Thoracic aorta (tissue), 2 donors: ENCODE results near the gene PLEKHA8. TPM values are rescaled to one million over a fixed set of nuclear protein-coding genes. Genes with fewer than 3 reads are reported as not detected.

Experiments
- ATAC-seq: fragments of 150-250 bp; one replicate; pipeline ENCODE4 v1.8.0; 2017; ENCODE audit warnings: low read depth; ENCODE audit not compliant: insufficient number of reproducible peaks, low FRiP score
- DNase-seq: peaks from one replicate; pipeline ENCODE4 v3.0.0-alpha.2; 2020; ENCODE audit warnings: low spot score
- H3K27ac ChIP-seq, 2 donors: fragments of 200-600 bp; sonication (generic); 1 replicate in 1 of 2; 2 replicates in 1 of 2; pipeline ENCODE4 v1.5.1; 2016; ENCODE audit warnings: mild to moderate bottlenecking in 2 of 2, moderate library complexity in 2 of 2
- H3K27me3 ChIP-seq: fragments of 200-600 bp; sonication (generic); replicated peaks from 2 replicates; pipeline ENCODE4 v1.6.0; 2016; ENCODE audit warnings: mild to moderate bottlenecking; ENCODE audit not compliant: insufficient read depth
- H3K36me3 ChIP-seq: fragments of 200-600 bp; sonication (generic); one replicate; pipeline ENCODE4 v1.5.1; 2016
- H3K4me1 ChIP-seq, 2 donors: fragments of 200-600 bp; sonication (generic); 1 replicate in 1 of 2; 2 replicates in 1 of 2; pipeline versions ENCODE4 v1.5.1 to v1.6.0; 2016; ENCODE audit warnings: low read depth in 2 of 2, mild to moderate bottlenecking in 1 of 2; ENCODE audit not compliant: control insufficient read depth in 1 of 2
- H3K4me3 ChIP-seq: fragments of 200-600 bp; sonication (generic); 2 replicates; pipeline ENCODE4 v1.5.1; 2016; ENCODE audit warnings: mild to moderate bottlenecking
- H3K9me3 ChIP-seq: fragments of 200-600 bp; sonication (generic); 2 replicates; pipeline ENCODE4 v1.5.1; 2016
- total RNA-seq, 2 donors: library from RNA; depleted of rRNA; stranded (reverse); fragments of >200 nt; gene quantifications; one replicate each; pipeline versions ENCODE4 v1.1.0 to v1.2.3, GENCODE V29; 2016
- TF ChIP-seq, protein P1 (sequence below): fragments of 200-600 bp; sonication (generic); IDR thresholded peaks from one replicate; pipeline ENCODE4 v1.5.1; 2019; ENCODE audit warnings: antibody characterized with exemption

The PLEKHA8 gene
- total RNA-seq, 2 donors from 2014 or later = 6.6 to 10.0 TPM

DNA sequence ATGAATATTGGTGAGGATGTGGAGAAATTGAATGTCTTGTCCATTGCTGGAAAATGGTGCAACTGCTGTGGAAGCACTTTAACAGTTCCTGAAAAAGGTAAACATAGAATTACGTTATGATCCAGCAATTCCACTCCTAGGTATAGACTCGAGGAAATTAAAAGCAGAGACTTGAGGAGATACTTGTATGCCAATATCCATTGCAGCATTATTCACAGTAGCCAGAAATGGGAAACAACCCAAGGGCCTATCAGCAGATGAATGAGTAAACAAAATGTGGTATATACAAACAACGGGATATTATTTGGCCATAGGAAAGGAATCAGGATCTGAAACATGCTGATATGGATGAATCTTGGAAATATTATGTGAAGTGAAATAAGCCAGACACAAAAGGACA is 74.1 kb downstream of the PLEKHA8 start:
- H3K4me1 ChIP-seq = no peaks in the 10 kb centered on the region
- H3K9me3 ChIP-seq = no peaks in the 10 kb centered on the region
- DNase-seq = no peak
- H3K4me3 ChIP-seq = no peak overlapping the region
- ATAC-seq = no peak
- H3K27me3 ChIP-seq = no peaks in the 10 kb centered on the region
- H3K27ac ChIP-seq = no peak overlapping the region
- TF ChIP-seq, protein P1, sequence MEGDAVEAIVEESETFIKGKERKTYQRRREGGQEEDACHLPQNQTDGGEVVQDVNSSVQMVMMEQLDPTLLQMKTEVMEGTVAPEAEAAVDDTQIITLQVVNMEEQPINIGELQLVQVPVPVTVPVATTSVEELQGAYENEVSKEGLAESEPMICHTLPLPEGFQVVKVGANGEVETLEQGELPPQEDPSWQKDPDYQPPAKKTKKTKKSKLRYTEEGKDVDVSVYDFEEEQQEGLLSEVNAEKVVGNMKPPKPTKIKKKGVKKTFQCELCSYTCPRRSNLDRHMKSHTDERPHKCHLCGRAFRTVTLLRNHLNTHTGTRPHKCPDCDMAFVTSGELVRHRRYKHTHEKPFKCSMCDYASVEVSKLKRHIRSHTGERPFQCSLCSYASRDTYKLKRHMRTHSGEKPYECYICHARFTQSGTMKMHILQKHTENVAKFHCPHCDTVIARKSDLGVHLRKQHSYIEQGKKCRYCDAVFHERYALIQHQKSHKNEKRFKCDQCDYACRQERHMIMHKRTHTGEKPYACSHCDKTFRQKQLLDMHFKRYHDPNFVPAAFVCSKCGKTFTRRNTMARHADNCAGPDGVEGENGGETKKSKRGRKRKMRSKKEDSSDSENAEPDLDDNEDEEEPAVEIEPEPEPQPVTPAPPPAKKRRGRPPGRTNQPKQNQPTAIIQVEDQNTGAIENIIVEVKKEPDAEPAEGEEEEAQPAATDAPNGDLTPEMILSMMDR = no peak
- no peaks in the 10 kb centered on the region for H3K36me3 ChIP-seq

DNA sequence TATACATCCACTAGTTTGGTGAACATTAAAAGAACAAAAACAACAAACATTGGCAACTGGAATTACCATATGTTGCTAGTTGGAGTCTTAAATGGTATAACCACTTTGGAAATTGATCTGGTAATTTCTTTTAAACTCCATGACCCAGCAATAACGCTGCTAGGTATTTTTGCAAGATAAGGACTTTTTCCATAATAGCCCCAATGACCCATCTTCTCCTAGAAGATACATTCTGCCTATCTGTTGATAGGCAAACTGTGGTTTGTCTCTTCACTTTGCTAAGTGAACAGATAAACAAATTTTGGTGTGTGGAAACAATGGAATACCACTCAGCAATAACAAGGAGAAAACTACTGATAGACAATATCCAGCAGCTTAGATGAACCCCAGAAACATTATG is 75.9 kb downstream of the PLEKHA8 start:
- ATAC-seq = no peak
- H3K36me3 ChIP-seq = no peaks in the 10 kb centered on the region
- H3K9me3 ChIP-seq = no peaks in the 10 kb centered on the region
- H3K27me3 ChIP-seq = no peaks in the 10 kb centered on the region
- DNase-seq = no peak
- H3K27ac ChIP-seq = no peak overlapping the region
- H3K4me3 ChIP-seq = no peak overlapping the region
- TF ChIP-seq, protein P1 = no peak
- no peaks in the 10 kb centered on the region for H3K4me1 ChIP-seq

DNA sequence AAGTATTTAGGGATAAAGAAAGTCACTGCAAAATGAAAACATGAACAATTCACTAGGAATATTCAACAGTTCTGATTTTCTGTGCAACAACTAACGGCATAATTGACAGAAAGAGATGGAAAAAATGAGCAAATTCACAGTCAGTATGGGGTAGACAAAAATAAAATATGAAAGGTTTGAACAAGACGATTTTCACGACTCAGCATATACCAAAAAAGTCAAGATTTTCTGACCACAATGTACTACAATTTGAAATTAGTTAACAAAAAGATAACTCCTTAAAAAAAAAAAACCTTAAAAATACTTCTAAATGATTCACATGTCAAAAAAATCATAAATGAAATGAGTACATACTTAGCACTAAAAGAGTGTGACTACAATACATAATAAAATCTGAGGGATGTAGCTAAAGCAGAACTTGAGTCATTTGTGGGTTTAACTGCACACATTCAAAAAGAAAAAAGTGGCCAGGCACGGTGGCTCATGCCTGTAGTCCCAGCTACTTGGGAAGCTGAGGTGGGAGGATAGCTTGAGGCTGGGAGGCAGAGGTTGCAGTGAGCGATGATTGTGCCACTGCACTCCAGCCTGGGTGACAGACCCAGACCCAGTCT is 84.0 kb downstream of the PLEKHA8 start:
- Histone ChIP-seq H3K9me3 (peaks cover 9% of the 10 kb centered on the region), H3K4me1 (peaks cover under 1 to 9% of the 10 kb centered on the region in 2 donors), H3K27me3 (no peaks in the 10 kb centered on the region), H3K36me3 (no peaks in the 10 kb centered on the region), H3K4me3 (no peak overlapping the region), H3K27ac (no peak overlapping the region)
- ATAC-seq (no peak), DNase-seq (no peak)
- TF ChIP-seq, protein P1 = no peak

DNA sequence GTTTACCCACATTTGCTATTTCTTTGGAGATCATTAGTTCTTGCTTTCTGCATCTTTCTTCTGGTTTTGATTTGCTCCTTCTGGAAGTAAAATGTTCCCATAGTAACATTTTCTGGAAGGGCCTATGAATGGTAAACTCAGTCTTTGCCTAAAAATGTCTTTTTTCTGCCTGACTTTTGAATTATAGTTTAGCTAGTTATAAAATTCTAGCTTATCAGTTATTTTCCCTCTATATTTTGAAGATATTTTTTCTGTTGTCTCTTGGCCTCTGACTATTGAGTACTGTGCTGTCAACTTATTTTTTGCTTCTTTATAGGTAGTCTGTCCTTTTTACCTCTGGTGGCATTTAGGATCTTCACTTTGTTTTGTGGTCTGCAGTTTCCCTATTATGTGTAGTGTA is 84.9 kb downstream of the PLEKHA8 start:
- Histone ChIP-seq H3K4me3 (no peak overlapping the region), H3K36me3 (no peaks in the 10 kb centered on the region), H3K27ac (no peak overlapping the region), H3K4me1 (peaks cover 4 to 13% of the 10 kb centered on the region in 2 donors), H3K9me3 (peaks cover 9% of the 10 kb centered on the region), H3K27me3 (no peaks in the 10 kb centered on the region)
- TF ChIP-seq, protein P1 = no peak
- ATAC-seq (no peak), DNase-seq (no peak)

DNA sequence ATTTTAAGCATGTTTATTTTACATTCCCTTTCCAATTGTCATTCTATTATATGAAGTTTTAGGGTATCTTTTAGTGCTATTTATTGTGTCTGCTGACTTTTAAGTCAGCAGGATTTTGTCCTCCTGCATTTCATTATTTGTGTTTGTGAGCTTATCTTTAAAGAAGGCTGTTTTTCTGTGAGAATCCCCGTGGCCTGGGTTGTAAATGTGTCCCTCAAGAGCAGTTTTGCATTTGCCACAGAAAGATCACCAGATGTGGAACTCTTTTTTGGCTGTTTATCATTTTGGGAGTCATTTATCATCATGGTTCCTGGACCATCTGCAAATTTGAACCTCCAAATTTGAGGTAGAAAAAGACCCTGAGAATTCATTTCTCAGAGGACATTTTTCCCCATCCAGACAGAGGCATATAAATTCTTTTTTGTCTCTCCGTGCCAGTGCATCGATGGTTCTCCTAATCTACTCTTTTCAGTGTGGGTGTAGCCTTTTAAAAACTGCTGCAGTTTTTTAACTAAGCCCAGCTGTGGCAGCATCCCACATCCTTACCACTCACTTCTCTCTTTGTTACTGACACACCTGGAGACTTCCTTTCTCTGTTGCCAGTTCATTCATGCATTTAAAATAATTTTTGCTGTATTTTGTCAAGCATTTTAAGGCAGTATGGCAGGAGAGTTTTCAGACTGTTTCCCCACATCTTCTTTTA is 86.5 kb downstream of the PLEKHA8 start:
- H3K4me3 ChIP-seq = no peak overlapping the region
- no peak for DNase-seq

More for the DNA sequence above, 86.5 kb downstream of the PLEKHA8 start:
- no peak for ATAC-seq
- no peaks in the 10 kb centered on the region for H3K27me3 ChIP-seq
- peaks cover 9% of the 10 kb centered on the region for H3K9me3 ChIP-seq
- H3K4me1 ChIP-seq = peaks cover 4 to 13% of the 10 kb centered on the region in 2 donors
- no peak overlapping the region for H3K27ac ChIP-seq
- TF ChIP-seq, protein P1 = no peak
- no peaks in the 10 kb centered on the region for H3K36me3 ChIP-seq
